Measurements from ENCODE around the gene YAP1. TPM values are rescaled to one million over a fixed set of nuclear protein-coding genes. Genes with fewer than 3 reads are reported as not detected.

YAP1 gene
- total RNA-seq, 2 experiments from 2014 or later, result not detected

- H3K4me3 ChIP-seq (ENCODE audit: low read depth, low read length, poor library complexity, severe bottlenecking), result no peak overlapping the region
- TF ChIP-seq EZH2phosphoT487 (IDR thresholded peaks at IDR 0.05; ENCODE audit: borderline replicate concordance, low read depth, low read length) (no peak), CTCF (conservative IDR thresholded peaks at IDR 0.05; ENCODE audit: low read length) (no peak)
- H3K4me1 ChIP-seq (ENCODE audit: insufficient read depth, low read length, poor library complexity, severe bottlenecking), result no peaks in the 10 kb centered on the region
- H3K79me2 ChIP-seq (ENCODE audit: insufficient read depth, low read depth, low read length), result no peaks in the 10 kb centered on the region
- BruUV-seq (replicated peaks), result no TSS peak
- H3K9me3 ChIP-seq (ENCODE audit: low read length), result no peaks in the 10 kb centered on the region
- intact Hi-C loops (cut with micrococcal nuclease; ENCODE audit: unreplicated experiment), result no loop called here
- H3K4me2 ChIP-seq (ENCODE audit: low read length), result no peak overlapping the region
- no peak for DNase-seq (ENCODE audit: low spot score)
- ChIA-PET CTCF (ENCODE audit: unreplicated experiment) (no interaction called here), POLR2A (no interaction called here)
- no peak overlapping the region for H2AFZ ChIP-seq (ENCODE audit: low read length)
- H4K20me1 ChIP-seq (ENCODE audit: insufficient read depth, low read length), result no peaks in the 10 kb centered on the region
- H3K36me3 ChIP-seq (ENCODE audit: insufficient read depth, low read length), result no peaks in the 10 kb centered on the region
- no peak overlapping the region for H3K27ac ChIP-seq (ENCODE audit: low read depth, low read length, poor library complexity, severe bottlenecking)
- no peaks in the 10 kb centered on the region for H3K9me2 ChIP-seq (ENCODE audit: insufficient read depth, low read length)
Measured at GRCh38 chr11:102191832-102192231, 81.6 kb downstream of the YAP1 start.

- Histone ChIP-seq H3K79me2 (ENCODE audit: insufficient read depth, low read depth, low read length) (no peaks in the 10 kb centered on the region), H4K20me1 (ENCODE audit: insufficient read depth, low read length) (no peaks in the 10 kb centered on the region), H3K4me3 (ENCODE audit: low read depth, low read length, poor library complexity, severe bottlenecking) (no peak overlapping the region), H3K36me3 (ENCODE audit: insufficient read depth, low read length) (no peaks in the 10 kb centered on the region), H2AFZ (ENCODE audit: low read length) (no peak overlapping the region), H3K4me2 (ENCODE audit: low read length) (no peak overlapping the region), H3K27ac (ENCODE audit: low read depth, low read length, poor library complexity, severe bottlenecking) (no peak overlapping the region), H3K9me3 (ENCODE audit: low read length) (no peaks in the 10 kb centered on the region), H3K4me1 (ENCODE audit: insufficient read depth, low read length, poor library complexity, severe bottlenecking) (no peaks in the 10 kb centered on the region), H3K9me2 (ENCODE audit: insufficient read depth, low read length) (no peaks in the 10 kb centered on the region)
- TF ChIP-seq EZH2phosphoT487 (IDR thresholded peaks at IDR 0.05; ENCODE audit: borderline replicate concordance, low read depth, low read length), result no peak
- no peak for TF ChIP-seq CTCF (conservative IDR thresholded peaks at IDR 0.05; ENCODE audit: low read length)
- no TSS peak for BruUV-seq (replicated peaks)
- DNase-seq (ENCODE audit: low spot score), result no peak
- intact Hi-C loops (cut with micrococcal nuclease; ENCODE audit: unreplicated experiment), result no loop called here
- ChIA-PET POLR2A (interaction anchor here (0.9 kb wide), 1 partner anchor 17 kb away, joined by 4 read pairs; no protein-coding TSS in a partner anchor), CTCF (ENCODE audit: unreplicated experiment) (no interaction called here)
Measured at GRCh38 chr11:102192349-102193066, 82.3 kb downstream of the YAP1 start.

- no peak overlapping the region for H3K4me2 ChIP-seq (ENCODE audit: low read length)
- no peaks in the 10 kb centered on the region for H3K9me3 ChIP-seq (ENCODE audit: low read length)
- ChIA-PET POLR2A (no interaction called here), CTCF (ENCODE audit: unreplicated experiment) (no interaction called here)
- H3K79me2 ChIP-seq (ENCODE audit: insufficient read depth, low read depth, low read length), result no peaks in the 10 kb centered on the region
- BruUV-seq (replicated peaks), result no TSS peak
- H3K36me3 ChIP-seq (ENCODE audit: insufficient read depth, low read length), result no peaks in the 10 kb centered on the region
- H4K20me1 ChIP-seq (ENCODE audit: insufficient read depth, low read length), result no peaks in the 10 kb centered on the region
- no peak overlapping the region for H2AFZ ChIP-seq (ENCODE audit: low read length)
- H3K27ac ChIP-seq (ENCODE audit: low read depth, low read length, poor library complexity, severe bottlenecking), result no peak overlapping the region
- DNase-seq (ENCODE audit: low spot score), result no peak
- H3K9me2 ChIP-seq (ENCODE audit: insufficient read depth, low read length), result no peaks in the 10 kb centered on the region
- TF ChIP-seq CTCF (conservative IDR thresholded peaks at IDR 0.05; ENCODE audit: low read length) (no peak), EZH2phosphoT487 (IDR thresholded peaks at IDR 0.05; ENCODE audit: borderline replicate concordance, low read depth, low read length) (no peak)
- intact Hi-C loops (cut with micrococcal nuclease; ENCODE audit: unreplicated experiment), result no loop called here
- no peak overlapping the region for H3K4me3 ChIP-seq (ENCODE audit: low read depth, low read length, poor library complexity, severe bottlenecking)
- no peaks in the 10 kb centered on the region for H3K4me1 ChIP-seq (ENCODE audit: insufficient read depth, low read length, poor library complexity, severe bottlenecking)
Measured at GRCh38 chr11:102194257-102194656, 84.0 kb downstream of the YAP1 start.

Data from OCI-LY7 (cell line).